ENCODE results near the gene BRPF1. TPM values are rescaled to one million over a fixed set of nuclear protein-coding genes. Genes with fewer than 3 reads are reported as not detected.

Gene BRPF1
- polyA plus RNA-seq, 1 of the 3 experiments (the other 2 are of a cell fraction) = 13.0 TPM

GRCh38 chr3:9786825-9787669, 55.5 kb downstream of the BRPF1 start:
- Histone ChIP-seq H2AFZ (ENCODE audit: low read depth) (no peak overlapping the region), H3K9ac (no peak overlapping the region), H3K9me3 (no peaks in the 10 kb centered on the region), H3K79me2 (ENCODE audit: insufficient read depth) (peaks cover 20% of the 10 kb centered on the region), H3F3A (replicated peaks; ENCODE audit: insufficient read depth) (peaks cover under 1% of the 10 kb centered on the region), H4K20me1 (ENCODE audit: insufficient read depth) (no peaks in the 10 kb centered on the region), H3K9me2 (no peaks in the 10 kb centered on the region), H3K27ac (ENCODE audit: low read depth in 2 of 2, low read length in 1 of 2) (no peak overlapping the region), H3K27me3 (ENCODE audit: insufficient read depth) (no peaks in the 10 kb centered on the region), H3K4me1 (ENCODE audit: control insufficient read depth in 1 of 2, insufficient read depth in 2 of 2, low read depth in 1 of 2, low read length in 1 of 2) (peaks cover 10 to 11% of the 10 kb centered on the region in 2 experiments; a peak in 1 of 4 replicates), H3K4me2 (no peak overlapping the region), H3K36me3 (replicated peaks in 1 of 2; ENCODE audit: control insufficient read depth in 1 of 2, insufficient read depth in 2 of 2, low read length in 1 of 2) (peaks cover 46 to 65% of the 10 kb centered on the region in 2 experiments), H3K4me3 (ENCODE audit: low read depth in 2 of 2, low read length in 1 of 2) (no peak overlapping the region)
- no peak for DNase-seq
- TF ChIP-seq RXRA (IDR thresholded peaks at IDR 0.05; ENCODE audit: borderline replicate concordance, low read depth) (no peak), CTCF (IDR thresholded peaks at IDR 0.05) (peak; percentile 66)
- ChIA-PET POLR2A (no interaction called here), CTCF (interaction anchor here (1.0 kb wide), 1 partner anchor 37 kb away, joined by 3 read pairs; no protein-coding TSS in a partner anchor)
- WGBS (ENCODE audit: low lambda C conversion rate) = 92% methylated on average over 13 of the region's 13 CpGs

DNA sequence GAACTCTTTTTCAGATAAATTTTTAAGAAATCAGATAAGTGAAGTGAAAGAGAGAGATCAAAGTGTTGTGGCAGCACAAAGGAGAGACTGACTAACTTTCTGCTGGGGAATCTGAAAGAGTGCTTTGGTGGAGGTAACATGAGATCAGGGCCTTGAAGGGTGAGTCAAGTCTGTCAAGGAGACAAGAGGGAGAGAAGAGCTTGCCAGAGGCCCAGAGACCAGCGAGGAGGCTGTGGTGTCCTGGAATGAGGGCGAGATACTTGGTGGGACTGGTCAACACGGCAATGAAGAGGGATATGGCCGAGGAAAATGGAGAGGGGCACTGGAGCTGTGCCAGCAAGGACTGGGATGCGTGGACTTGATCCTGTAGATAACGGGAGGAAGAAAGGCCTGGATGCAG, 56.2 kb downstream of the BRPF1 start:
- H3K27me3 ChIP-seq (ENCODE audit: insufficient read depth) = no peaks in the 10 kb centered on the region
- H4K20me1 ChIP-seq (ENCODE audit: insufficient read depth) = no peaks in the 10 kb centered on the region
- no peaks in the 10 kb centered on the region for H3K9me3 ChIP-seq
- WGBS (ENCODE audit: low lambda C conversion rate) = 96% methylated on average over 6 of the region's 6 CpGs
- H3K9ac ChIP-seq = no peak overlapping the region
- peaks cover 41 to 59% of the 10 kb centered on the region in 2 experiments for H3K36me3 ChIP-seq (replicated peaks in 1 of 2; ENCODE audit: control insufficient read depth in 1 of 2, insufficient read depth in 2 of 2, low read length in 1 of 2)
- DNase-seq = no peak
- no peaks in the 10 kb centered on the region for H3K9me2 ChIP-seq
- peaks cover 22% of the 10 kb centered on the region for H3K79me2 ChIP-seq (ENCODE audit: insufficient read depth)
- no peak for TF ChIP-seq MXI1 (IDR thresholded peaks at IDR 0.05; ENCODE audit: low read depth, low read length)
- TF ChIP-seq TEAD4 (IDR thresholded peaks at IDR 0.05; ENCODE audit: borderline replicate concordance, insufficient read depth) = no peak
- TF ChIP-seq MAX (IDR thresholded peaks at IDR 0.05; ENCODE audit: low read depth) = no peak
- TF ChIP-seq NFIC (IDR thresholded peaks at IDR 0.05; ENCODE audit: borderline replicate concordance) = no peak
- TF ChIP-seq CTCF (IDR thresholded peaks at IDR 0.05) = no peak
- TF ChIP-seq NRF1 (IDR thresholded peaks at IDR 0.05; ENCODE audit: low read depth, low read length) = no peak
- TF ChIP-seq, protein P1, sequence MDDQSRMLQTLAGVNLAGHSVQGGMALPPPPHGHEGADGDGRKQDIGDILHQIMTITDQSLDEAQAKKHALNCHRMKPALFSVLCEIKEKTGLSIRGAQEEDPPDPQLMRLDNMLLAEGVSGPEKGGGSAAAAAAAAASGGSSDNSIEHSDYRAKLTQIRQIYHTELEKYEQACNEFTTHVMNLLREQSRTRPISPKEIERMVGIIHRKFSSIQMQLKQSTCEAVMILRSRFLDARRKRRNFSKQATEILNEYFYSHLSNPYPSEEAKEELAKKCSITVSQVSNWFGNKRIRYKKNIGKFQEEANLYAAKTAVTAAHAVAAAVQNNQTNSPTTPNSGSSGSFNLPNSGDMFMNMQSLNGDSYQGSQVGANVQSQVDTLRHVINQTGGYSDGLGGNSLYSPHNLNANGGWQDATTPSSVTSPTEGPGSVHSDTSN (IDR thresholded peaks at IDR 0.05) = no peak
- no peak for TF ChIP-seq ELF1 (IDR thresholded peaks at IDR 0.05)
- TF ChIP-seq GABPA (IDR thresholded peaks at IDR 0.05; ENCODE audit: low read depth) = no peak
- no peak for TF ChIP-seq POLR2AphosphoS5 (IDR thresholded peaks at IDR 0.05; ENCODE audit: low read depth, low read length)
- no peak for TF ChIP-seq RFX5 (IDR thresholded peaks at IDR 0.05; ENCODE audit: low read length)
- no peak for TF ChIP-seq JUND (IDR thresholded peaks at IDR 0.05)
- no peak for TF ChIP-seq EZH2phosphoT487 (IDR thresholded peaks at IDR 0.05; ENCODE audit: borderline replicate concordance, low read depth)
- TF ChIP-seq RXRA (IDR thresholded peaks at IDR 0.05; ENCODE audit: borderline replicate concordance, low read depth) = no peak
- ChIA-PET POLR2A (no interaction called here), CTCF (no interaction called here)
- H3K27ac ChIP-seq (ENCODE audit: low read depth in 2 of 2, low read length in 1 of 2) = no peak overlapping the region
- no peak overlapping the region for H2AFZ ChIP-seq (ENCODE audit: low read depth)
- no peaks in the 10 kb centered on the region for H3F3A ChIP-seq (replicated peaks; ENCODE audit: insufficient read depth)
- H3K4me3 ChIP-seq (ENCODE audit: low read depth in 2 of 2, low read length in 1 of 2) = no peak overlapping the region
- peaks cover 10 to 11% of the 10 kb centered on the region in 2 experiments; a peak in 1 of 4 replicates for H3K4me1 ChIP-seq (ENCODE audit: control insufficient read depth in 1 of 2, insufficient read depth in 2 of 2, low read depth in 1 of 2, low read length in 1 of 2)
- H3K4me2 ChIP-seq = no peak overlapping the region
